HG02610 (cell line): ENCODE measurements around the gene RRAGB.
"Not testable (repeated sequence)": the region's sequence is repeated elsewhere in the genome, so short reads cannot be mapped to it uniquely, and the experiment has no call there.

Experiments used
- ATAC-seq: cut with Tn5 transposase; IDR thresholded peaks from one replicate; pipeline ENCODE4 v1.9.1; 2021; ENCODE audit warnings: mild to moderate bottlenecking, moderate library complexity; ENCODE audit not compliant: unreplicated experiment

RRAGB gene

DNA sequence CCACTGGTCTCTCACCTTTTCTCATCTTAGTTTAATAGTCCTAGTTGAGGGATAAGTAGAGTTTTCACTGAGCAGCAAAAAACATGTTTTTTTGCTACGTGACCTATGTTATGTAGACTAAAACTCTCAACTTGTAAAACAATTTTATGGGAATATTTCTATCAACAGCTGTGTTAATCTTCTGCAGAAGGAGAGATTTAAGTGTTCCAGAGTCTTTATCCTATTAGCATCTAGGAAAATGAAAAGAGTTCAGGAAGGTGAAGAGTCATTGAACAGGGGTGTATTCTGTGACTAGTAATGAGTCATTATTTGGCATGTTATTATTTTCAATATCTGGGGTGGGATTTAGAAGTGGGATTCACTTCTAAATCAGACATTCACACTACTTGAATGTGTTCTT, 41.9 kb downstream of the RRAGB start:
- no peak for ATAC-seq

GRCh38 chrX:55767100-55767499, 49.6 kb downstream of the RRAGB start:
- no peak for ATAC-seq

GRCh38 chrX:55774419-55774818, 56.9 kb downstream of the RRAGB start:
- ATAC-seq = not testable (repeated sequence)

- ATAC-seq = no peak
These were observed 60.0 kb downstream of the RRAGB start for GRCh38 chrX:55777596-55777995.

- no peak for ATAC-seq
These were observed 60.8 kb downstream of the RRAGB start for GRCh38 chrX:55778322-55778721.

DNA sequence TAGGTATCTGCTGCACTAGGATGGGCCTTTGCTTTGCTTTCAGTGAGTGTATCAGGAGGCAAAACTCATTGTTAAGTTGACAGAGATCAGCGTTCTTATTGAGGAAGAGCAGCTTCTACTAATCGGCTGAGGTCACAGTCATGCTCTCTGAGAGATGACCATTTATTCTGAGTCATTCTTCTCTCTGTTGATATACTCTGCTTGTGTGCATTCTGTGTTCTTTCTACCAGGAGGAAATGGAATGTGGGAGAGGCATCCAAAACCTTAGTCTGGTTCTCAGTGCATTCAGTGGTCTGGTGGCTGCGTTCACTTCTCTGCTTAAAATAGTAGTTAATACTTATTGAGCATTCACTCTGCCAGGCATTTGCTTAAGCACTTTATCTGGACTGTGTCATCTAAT, 66.2 kb downstream of the RRAGB start:
- no peak for ATAC-seq

GRCh38 chrX:55787063-55787462, 69.5 kb downstream of the RRAGB start:
- no peak for ATAC-seq

GRCh38 chrX:55787727-55788126, 70.2 kb downstream of the RRAGB start:
- ATAC-seq = no peak

- ATAC-seq = peak; percentile 99
These were observed 76.9 kb downstream of the RRAGB start for GRCh38 chrX:55794405-55794804.

DNA sequence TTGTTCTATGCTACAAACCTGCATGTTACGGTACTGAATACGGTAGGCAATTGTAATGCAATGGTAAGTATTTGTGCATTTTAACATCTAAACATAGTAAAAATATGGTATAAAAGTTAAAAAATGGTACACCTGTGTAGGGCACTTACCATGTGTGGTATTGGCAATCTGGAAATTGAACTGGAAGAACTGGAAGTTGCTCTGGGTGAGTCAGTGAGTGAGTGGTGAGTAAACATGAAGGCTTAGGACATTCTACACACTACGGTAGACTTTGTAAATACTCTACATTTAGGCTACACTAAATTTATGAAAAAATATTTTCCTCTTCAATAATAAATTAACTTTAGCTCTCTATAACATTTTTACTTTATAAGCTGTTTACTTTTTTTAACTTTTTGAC, 78.9 kb downstream of the RRAGB start:
- no peak for ATAC-seq

- ATAC-seq = no peak
These were observed 84.3 kb downstream of the RRAGB start for GRCh38 chrX:55801811-55802210.
